Activated naive CD4-positive, alpha-beta T cell treated with anti-CD3 and anti-CD28 coated beads, Interleukin-2, amount 50 U/mL, for 16 hours (primary cell): ENCODE results near the gene KDM4B.

Source experiments
- DNase-seq: peaks from one replicate; pipeline ENCODE4 v3.0.0-alpha.2; 2020

KDM4B gene

GRCh38 chr19:4986056-4986455, 17.1 kb downstream of the KDM4B start:
- no peak for DNase-seq

GRCh38 chr19:4986471-4986891, 17.6 kb downstream of the KDM4B start:
- no peak for DNase-seq

- no peak for DNase-seq
These were observed 18.3 kb downstream of the KDM4B start for GRCh38 chr19:4987256-4987655.

GRCh38 chr19:4987692-4988370, 18.9 kb downstream of the KDM4B start:
- DNase-seq: no peak

GRCh38 chr19:4988770-4989251, 19.9 kb downstream of the KDM4B start:
- no peak for DNase-seq

GRCh38 chr19:4990306-4990705, 21.4 kb downstream of the KDM4B start:
- no peak for DNase-seq

- no peak for DNase-seq
These were observed 22.6 kb downstream of the KDM4B start for GRCh38 chr19:4991538-4991937.

GRCh38 chr19:4991996-4992698, 23.2 kb downstream of the KDM4B start:
- no peak for DNase-seq

GRCh38 chr19:4993683-4994082, 24.8 kb downstream of the KDM4B start:
- no peak for DNase-seq

- no peak for DNase-seq
These were observed 27.8 kb downstream of the KDM4B start for GRCh38 chr19:4996701-4997100.

- no peak for DNase-seq
These were observed 28.4 kb downstream of the KDM4B start for GRCh38 chr19:4997297-4997696.

- no peak for DNase-seq
These were observed 31.3 kb downstream of the KDM4B start for GRCh38 chr19:5000120-5000611.

GRCh38 chr19:5001615-5002014, 32.7 kb downstream of the KDM4B start:
- peak; percentile 42 for DNase-seq

- no peak for DNase-seq
These were observed 33.2 kb downstream of the KDM4B start for GRCh38 chr19:5002143-5002542.

- no peak for DNase-seq
These were observed 34.9 kb downstream of the KDM4B start for GRCh38 chr19:5003781-5004180.

- no peak for DNase-seq
These were observed 36.2 kb downstream of the KDM4B start for GRCh38 chr19:5005096-5005495.

GRCh38 chr19:5006201-5006600, 37.3 kb downstream of the KDM4B start:
- DNase-seq: no peak

- no peak for DNase-seq
These were observed 37.9 kb downstream of the KDM4B start for GRCh38 chr19:5006821-5007220.

GRCh38 chr19:5011476-5012238, 42.7 kb downstream of the KDM4B start:
- no peak for DNase-seq

- DNase-seq: no peak
These were observed 44.0 kb downstream of the KDM4B start for GRCh38 chr19:5012688-5013457.

- DNase-seq: no peak
These were observed 44.8 kb downstream of the KDM4B start for GRCh38 chr19:5013761-5014160.

- DNase-seq: no peak
These were observed 46.0 kb downstream of the KDM4B start for GRCh38 chr19:5014941-5015340.

- no peak for DNase-seq
These were observed 47.4 kb downstream of the KDM4B start for GRCh38 chr19:5016268-5016667.
